Keratinocyte (primary cell): ENCODE results near the gene KRT78. TPM values are rescaled to one million over a fixed set of nuclear protein-coding genes. Genes with fewer than 3 reads are reported as not detected.

Source experiments
- DNase-seq: peaks from one replicate; pipeline ENCODE4 v3.0.0-alpha.2; 2011; ENCODE audit warnings: low read depth, missing footprints, low spot score
- FAIRE-seq: peaks from 2 replicates; lab custom pipeline; 2011; peaks lifted over from hg19 to GRCh38; lab: Jason Lieb, UNC
- H2AFZ ChIP-seq: 2 replicates; pipeline ENCODE4 v1.6.0; 2012; ENCODE audit warnings: low read length, control low read depth, inconsistent platforms; ENCODE audit not compliant: control insufficient read depth
- H3K27ac ChIP-seq: 2 replicates; pipeline ENCODE4 v1.5.1; 2011; ENCODE audit warnings: low read length; ENCODE audit not compliant: control insufficient read depth, insufficient read depth
- H3K27me3 ChIP-seq: 3 replicates; pipeline ENCODE4 v1.6.0; 2011; ENCODE audit warnings: low read length; ENCODE audit not compliant: control insufficient read depth, insufficient read depth; ENCODE audit errors: extremely low read depth
- H3K36me3 ChIP-seq, 2 experiments: 2 replicates in 1 of 2; 3 replicates in 1 of 2; pipeline ENCODE4 v1.5.1; 2011; ENCODE audit warnings: low read length in 2 of 2, mild to moderate bottlenecking in 1 of 2; ENCODE audit not compliant: control insufficient read depth in 2 of 2, insufficient read depth in 2 of 2; ENCODE audit errors: extremely low read depth in 1 of 2
- H3K4me1 ChIP-seq: 3 replicates; pipeline ENCODE4 v1.5.1; 2011; ENCODE audit warnings: low read length; ENCODE audit not compliant: control insufficient read depth, insufficient read depth; ENCODE audit errors: extremely low read depth
- H3K4me2 ChIP-seq: 3 replicates; pipeline ENCODE4 v1.6.0; 2011; ENCODE audit warnings: low read depth, low read length; ENCODE audit not compliant: control insufficient read depth, insufficient read depth; ENCODE audit errors: extremely low read depth
- H3K4me3 ChIP-seq, 3 experiments: fragments of 200-600 bp in 1 of 3; sonication (generic) in 1 of 3; 2 replicates in 2 of 3; 3 replicates in 1 of 3; pipeline ENCODE4 v1.5.1; 2011 to 2016; ENCODE audit warnings: low read length in 3 of 3, mild to moderate bottlenecking in 3 of 3, control low read depth in 2 of 3, inconsistent platforms in 1 of 3, low read depth in 1 of 3, mixed read lengths in 1 of 3, mixed run types in 1 of 3, moderate library complexity in 1 of 3; ENCODE audit not compliant: control insufficient read depth in 2 of 3, insufficient read depth in 2 of 3; ENCODE audit errors: extremely low read depth in 1 of 3
- H3K79me2 ChIP-seq: 2 replicates; pipeline ENCODE4 v1.6.0; 2012; ENCODE audit warnings: low read length; ENCODE audit not compliant: control insufficient read depth, insufficient read depth
- H3K9ac ChIP-seq: 3 replicates; pipeline ENCODE4 v1.6.0; 2011; ENCODE audit warnings: low read length; ENCODE audit not compliant: control insufficient read depth, insufficient read depth; ENCODE audit errors: extremely low read depth
- H3K9me1 ChIP-seq: 3 replicates; pipeline ENCODE4 v1.6.0; 2011; ENCODE audit warnings: low read length; ENCODE audit not compliant: control insufficient read depth, insufficient read depth; ENCODE audit errors: extremely low read depth
- H3K9me3 ChIP-seq: 2 replicates; pipeline ENCODE4 v1.5.1; 2012; ENCODE audit warnings: low read depth, low read length; ENCODE audit not compliant: control insufficient read depth
- H4K20me1 ChIP-seq: 3 replicates; pipeline ENCODE4 v1.6.0; 2011; ENCODE audit warnings: low read length; ENCODE audit not compliant: control insufficient read depth, insufficient read depth; ENCODE audit errors: extremely low read depth
- CTCF ChIP-seq, 3 experiments: IDR thresholded peaks in 1 of 3; conservative IDR thresholded peaks in 1 of 3; optimal IDR thresholded peaks in 1 of 3; 2 replicates in 2 of 3; 3 replicates in 1 of 3; pipeline versions ENCODE3 to v1.5.1; 2011; ENCODE audit warnings: low read length in 3 of 3, mild to moderate bottlenecking in 3 of 3, moderate library complexity in 2 of 3, control low read depth in 1 of 3, inconsistent platforms in 1 of 3; ENCODE audit not compliant: insufficient read depth in 2 of 3; ENCODE audit errors: extremely low read depth in 1 of 3
- EZH2 ChIP-seq: IDR thresholded peaks from one replicate; pipeline ENCODE4 v1.6.1; 2012; ENCODE audit warnings: inconsistent platforms, mild to moderate bottlenecking, low read length, moderate library complexity
- dilution Hi-C: fragments of 300-500 bp; cut with MboI; formaldehyde crosslinking; loops from one replicate; pipeline ENCODE4 v1.7.0; 2020; ENCODE audit warnings: low sequenced_read_pairs; ENCODE audit not compliant: extremely low pct_ligation_motif_present
- polyA plus RNA-seq, 5 experiments: library from polyadenylated mRNA; depleted of rRNA in 3 of 5; stranded (reverse) in 3 of 5; stranded (forward) in 1 of 5; unstranded in 1 of 5; fragments of >200 nt; gene quantifications; 1 replicate in 1 of 5; 2 replicates in 3 of 5; 3 replicates in 1 of 5; pipeline versions ENCODE4 v1.2.1 to v1.2.3, GENCODE V29; 2011 to 2012; ENCODE audit warnings: missing spikeins in 2 of 5, low read depth in 1 of 5, low replicate concordance in 1 of 5

The KRT78 gene
- polyA plus RNA-seq, 1 donor (not counting 4 experiments of a cell fraction or from before 2014, with no cell fraction given) = 0.96 TPM

- peaks cover 39% of the 10 kb centered on the region for H3K4me1 ChIP-seq
- dilution Hi-C loops = no loop called here
Measured at GRCh38 chr12:52798003-52798670, 50.7 kb downstream of the KRT78 start.

GRCh38 chr12:52797529-52797894 is 51.3 kb downstream of the KRT78 start:
- Histone ChIP-seq H3K9me1 (no peaks in the 10 kb centered on the region), H3K9ac (no peak overlapping the region), H3K79me2 (no peaks in the 10 kb centered on the region), H2AFZ (no peak overlapping the region), H3K27me3 (peaks cover 1% of the 10 kb centered on the region), H3K36me3 (no peaks in the 10 kb centered on the region), H3K4me2 (no peak overlapping the region), H3K9me3 (no peaks in the 10 kb centered on the region), H3K4me1 (peaks cover 39% of the 10 kb centered on the region), H3K27ac (no peak overlapping the region), H4K20me1 (no peaks in the 10 kb centered on the region), H3K4me3 (no peak overlapping the region)
- DNase-seq (no peak), FAIRE-seq (no peak)
- dilution Hi-C loops = no loop called here
- TF ChIP-seq EZH2 (no peak), CTCF (optimal IDR thresholded peaks at IDR 0.05 in 1 of 3, IDR thresholded peaks at IDR 0.05 in 1 of 3, conservative IDR thresholded peaks at IDR 0.05 in 1 of 3; ENCODE audit: extremely low read depth in 1 of 3, insufficient read depth in 2 of 3, low read length in 3 of 3) (no peak)

More at GRCh38 chr12:52798003-52798670, 50.7 kb downstream of the KRT78 start:
- Histone ChIP-seq H4K20me1 (no peaks in the 10 kb centered on the region), H3K4me2 (peak overlapping the region; percentile 52), H3K9me3 (no peaks in the 10 kb centered on the region), H3K79me2 (no peaks in the 10 kb centered on the region), H3K9ac (no peak overlapping the region), H3K9me1 (no peaks in the 10 kb centered on the region), H2AFZ (no peak overlapping the region), H3K36me3 (no peaks in the 10 kb centered on the region), H3K27ac (peak overlapping the region; percentile 4), H3K4me3 (no peak overlapping the region), H3K27me3 (no peaks in the 10 kb centered on the region)
- peak; percentile 13 for FAIRE-seq
- peak; percentile 50 for DNase-seq
- TF ChIP-seq CTCF (optimal IDR thresholded peaks at IDR 0.05 in 1 of 3, IDR thresholded peaks at IDR 0.05 in 1 of 3, conservative IDR thresholded peaks at IDR 0.05 in 1 of 3; ENCODE audit: extremely low read depth in 1 of 3, insufficient read depth in 2 of 3, low read length in 3 of 3) = no peak
- no peak for TF ChIP-seq EZH2
